Fibroblast of villous mesenchyme (primary cell): ENCODE results near the gene SOX21. TPM values are rescaled to one million over a fixed set of nuclear protein-coding genes. Genes with fewer than 3 reads are reported as not detected.

Experiments
- DNase-seq: peaks from one replicate; pipeline ENCODE4 v3.0.0-alpha.2; 2010; ENCODE audit warnings: low read depth
- H3K4me3 ChIP-seq: 2 replicates; pipeline ENCODE4 v1.5.1; 2011; ENCODE audit warnings: low read depth, mild to moderate bottlenecking, low read length
- CTCF ChIP-seq: IDR thresholded peaks from 2 replicates; pipeline ENCODE4 v1.5.1; 2012; ENCODE audit warnings: low read depth, mild to moderate bottlenecking, low read length; ENCODE audit not compliant: insufficient read depth
- total RNA-seq: library from RNA; depleted of rRNA; stranded (reverse); fragments of >200 nt; gene quantifications from 2 replicates; pipeline ENCODE4 v1.2.3, GENCODE V29; 2012

Gene SOX21
- total RNA-seq, 1 donor = not detected

GRCh38 chr13:94713561-94714182 is 1.3 kb upstream of the SOX21 start:
- no peak for TF ChIP-seq CTCF
- DNase-seq = no peak
- no peak overlapping the region for H3K4me3 ChIP-seq

- peak; percentile 75 for DNase-seq
- H3K4me3 ChIP-seq = no peak overlapping the region
These were observed 641 bp upstream of the SOX21 start for GRCh38 chr13:94712812-94713560.

GRCh38 chr13:94711561-94712286 is 621 bp downstream of the SOX21 start:
- peak; percentile 12 for DNase-seq
- H3K4me3 ChIP-seq = no peak overlapping the region

More at GRCh38 chr13:94712812-94713560, 641 bp upstream of the SOX21 start:
- TF ChIP-seq CTCF = no peak

GRCh38 chr13:94710881-94711560 is 1.3 kb downstream of the SOX21 start:
- peak overlapping the region; percentile 14 for H3K4me3 ChIP-seq
- no peak for DNase-seq
- TF ChIP-seq CTCF = no peak

More at GRCh38 chr13:94711561-94712286, 621 bp downstream of the SOX21 start:
- no peak for TF ChIP-seq CTCF

GRCh38 chr13:94710065-94710781 is 2.1 kb downstream of the SOX21 start:
- no peak for TF ChIP-seq CTCF
- H3K4me3 ChIP-seq = no peak overlapping the region
- DNase-seq = no peak
